Heart left ventricle (tissue), 16 donors: ENCODE data around the gene PIGT. TPM values are rescaled to one million over a fixed set of nuclear protein-coding genes. Genes with fewer than 3 reads are reported as not detected.
"Not testable (repeated sequence)": the region's sequence is repeated elsewhere in the genome, so short reads cannot be mapped to it uniquely, and the experiment has no call there.

Experiments used
- ATAC-seq, 4 donors: fragments of 200-7000 bp; cut with Tn5 transposase; one replicate each; pipeline ENCODE4 v1.9.1; 2020 to 2022; ENCODE audit warnings: moderate library complexity in 4 of 4, mild to moderate bottlenecking in 3 of 4, moderate number of reproducible peaks in 1 of 4
- DNase-seq, 5 donors: peaks; one replicate each; pipeline ENCODE4 v3.0.0-alpha.2; 2020
- H3K27ac ChIP-seq, 12 donors: fragments of 200-600 bp; sonication (generic) in 4 of 12; one replicate each; pipeline versions ENCODE4 v1.5.0 to v1.8.0; 2016 to 2022; ENCODE audit warnings: mild to moderate bottlenecking in 2 of 12
- H3K27me3 ChIP-seq, 9 donors: fragments of 200-600 bp; sonication (generic) in 2 of 9; one replicate each; pipeline versions ENCODE4 v1.5.1 to v1.8.0; 2016 to 2022; ENCODE audit warnings: mild to moderate bottlenecking in 3 of 9
- H3K36me3 ChIP-seq, 9 donors: fragments of 200-600 bp; sonication (generic) in 2 of 9; one replicate each; pipeline versions ENCODE4 v1.5.0 to v1.8.0; 2018 to 2022; ENCODE audit warnings: mild to moderate bottlenecking in 2 of 9
- H3K4me1 ChIP-seq, 12 donors: fragments of 200-600 bp; sonication (generic) in 4 of 12; one replicate each; pipeline versions ENCODE4 v1.5.0 to v1.8.0; 2016 to 2022; ENCODE audit warnings: mild to moderate bottlenecking in 3 of 12
- H3K4me3 ChIP-seq, 12 donors: fragments of 200-600 bp; sonication (generic) in 4 of 12; one replicate each; pipeline versions ENCODE4 v1.5.0 to v1.8.0; 2017 to 2022; ENCODE audit warnings: mild to moderate bottlenecking in 9 of 12, moderate library complexity in 4 of 12
- H3K9me3 ChIP-seq, 12 donors: fragments of 200-600 bp; sonication (generic) in 4 of 12; one replicate each; pipeline versions ENCODE4 v1.5.0 to v1.8.0; 2016 to 2022; ENCODE audit warnings: mild to moderate bottlenecking in 1 of 12
- CTCF ChIP-seq, 12 donors: fragments of 200-600 bp; sonication (generic) in 4 of 12; IDR thresholded peaks; one replicate each; pipeline versions ENCODE4 v1.5.0 to v1.8.0; 2018 to 2022; ENCODE audit warnings: antibody characterized with exemption in 12 of 12, mild to moderate bottlenecking in 5 of 12
- POLR2A ChIP-seq, 2 donors: fragments of 450-650 bp; IDR thresholded peaks; one replicate each; pipeline ENCODE4 v1.6.1; 2017; ENCODE audit warnings: antibody characterized with exemption in 2 of 2, mild to moderate bottlenecking in 2 of 2, moderate library complexity in 2 of 2
- WGBS, 4 donors: extraction: QIAGEN DNeasy Blood & Tissue Kit in 2 of 4; methylation state at CpG; one replicate each; pipeline versions ENCODE4 v1.1.5 to v1.1.7; 2013 to 2018; 5-methylcytosine and 5-hydroxymethylcytosine counted together
- intact Hi-C, 10 donors: fragments of 100-400 bp; cut with DNase I; formaldehyde crosslinking; loops; one replicate each; pipeline versions ENCODE4 v1.11.1 to v1.14.2; 2022
- polyA plus RNA-seq, 2 donors: library from polyadenylated mRNA; stranded (reverse); fragments of 200-250 nt; gene quantifications; one replicate each; pipeline ENCODE4 v1.2.3, GENCODE V29; 2013
- total RNA-seq, 9 donors: library from RNA; depleted of rRNA in 2 of 9; stranded (reverse); fragments of >200 nt in 2 of 9; fragmentation: NEBNext Ultra II Directional in 3 of 9; extraction: Animal tissue kit (Norgen Biotek cat#: 25700) in 3 of 9; gene quantifications; one replicate each; pipeline versions ENCODE4 v1.1.0 to v1.2.4, GENCODE V29; 2016 to 2023
- donor health status: ischemic (EF 13 %, LVEDD 7.1; RV severe dilation, severe dysfunction).
- donor health status: healthy with polysubstance abuse.
- donor health status: DM: no; HTN: yes; CAD: no.
- donor health status: DM: no; HTN: no; CAD: no.
- donor health status: ischemic (EF 25% LVEDD 6.9; RV normal size, moderate dysfunction).
- donor health status: ischemic (EF 25% LVEDD 5.7; RV mildly dilated, moderate dysfunction).
- donor health status: healthy.
- donor health status: DM: yes; HTN: yes; CAD: no.
- donor health status: ischemic (EF 35%, LVEDD 5.7; RV mildly dilated, moderate dysfunction).
- donor health status: nonischemic (EF 11% LVEDD 7.7; RV severe dilation, severe dysfunction).
- donor health status: DM: yes; HTN: yes; CAD: no.
- donor health status: PGD.
- donor health status: ischemic (EF 29% LVEDD 5.4; RV normal size, mild dysfunction).
- donor health status: nonischemic (EF 23%, LVEDD 6.1; RV moderate dilation, normal function).

The PIGT gene
- total and polyA plus RNA-seq, 11 donors, result 106 to 224 (median 165) TPM

GRCh38 chr20:45469336-45470261, 53.7 kb downstream of the PIGT start, which contains the start of gene WFDC2:
Gene WFDC2 (plus strand): TSS chr20:45469753. CDS start chr20:45469782, 29 bp downstream.
- H3K36me3 ChIP-seq, result no peaks in the 10 kb centered on the region
- TF ChIP-seq POLR2A (IDR thresholded peaks at IDR 0.05) (no peak), CTCF (IDR thresholded peaks at IDR 0.05) (no peak)
- H3K4me3 ChIP-seq, result peak within 1 kb of the TSS; percentile 41 to 64 (median 53)
- DNase-seq (no peak), ATAC-seq (peak in 3 of 4 donors; percentile 18 to 35 (median 30))
- intact Hi-C loops, result loop anchor here in 3 of 10 donors (10.0 kb wide), 2 partner anchors 285 to 305 kb away; no protein-coding TSS in a partner anchor
- H3K27ac ChIP-seq, result peak within 1 kb of the TSS in 2 of 12 donors; percentile 29 to 85
- WGBS, 4 donors, result 6 to 9% (median 8%) methylated on average over 22 to 54 of the region's 54 CpGs
- H3K27me3 ChIP-seq, result peaks cover 7 to 78% (median 33%) of the 10 kb centered on the region in 9 donors
- H3K4me1 ChIP-seq, result peaks cover 6 to 23% (median 16%) of the 10 kb centered on the region in 12 donors
- H3K9me3 ChIP-seq, result peaks cover 0 to 7% (median 0%) of the 10 kb centered on the region in 12 donors

GRCh38 chr20:45470262-45470931, 54.5 kb downstream of the PIGT start:
- no peaks in the 10 kb centered on the region for H3K36me3 ChIP-seq
- ATAC-seq, result peak in 3 of 4 donors; percentile 71 to 88 (median 77)
- TF ChIP-seq CTCF (IDR thresholded peaks at IDR 0.05) (no peak), POLR2A (IDR thresholded peaks at IDR 0.05) (no peak)
- H3K4me1 ChIP-seq, result peaks cover 6 to 23% (median 16%) of the 10 kb centered on the region in 12 donors
- intact Hi-C loops, result loop anchor here in 1 of 10 donors (10.0 kb wide), 1 partner anchor 284 kb away; no protein-coding TSS in a partner anchor
- peaks cover 7 to 77% (median 33%) of the 10 kb centered on the region in 9 donors for H3K27me3 ChIP-seq
- WGBS, 4 donors, result 0 to 1% (median 1%) methylated on average over 4 to 50 of the region's 50 CpGs
- DNase-seq, result peak in 4 of 5 donors; percentile 31 to 67 (median 40)
- peaks cover 0 to 7% (median 0%) of the 10 kb centered on the region in 12 donors for H3K9me3 ChIP-seq
- peak overlapping the region in 2 of 12 donors; percentile 29 to 85 for H3K27ac ChIP-seq
- H3K4me3 ChIP-seq, result peak overlapping the region; percentile 41 to 64 (median 53)

GRCh38 chr20:45470937-45471336, 55.0 kb downstream of the PIGT start:
- H3K4me3 ChIP-seq, result peak overlapping the region; percentile 41 to 64 (median 53)
- TF ChIP-seq CTCF (IDR thresholded peaks at IDR 0.05) (peak in 2 of 12 donors; percentile 11 to 20), POLR2A (IDR thresholded peaks at IDR 0.05) (no peak)
- H3K27me3 ChIP-seq, result peaks cover 7 to 79% (median 33%) of the 10 kb centered on the region in 9 donors
- intact Hi-C loops, result loop anchor here in 1 of 10 donors (10.0 kb wide), 1 partner anchor 284 kb away; no protein-coding TSS in a partner anchor
- peaks cover 0 to 7% (median 0%) of the 10 kb centered on the region in 12 donors for H3K9me3 ChIP-seq
- peak overlapping the region in 1 of 12 donors; percentile 85 for H3K27ac ChIP-seq
- DNase-seq (no peak), ATAC-seq (peak in 2 of 4 donors; percentile 9 to 22)
- peaks cover 6 to 23% (median 16%) of the 10 kb centered on the region in 12 donors for H3K4me1 ChIP-seq
- no peaks in the 10 kb centered on the region for H3K36me3 ChIP-seq
- 17 to 29% (median 24%) methylated on average over 10 of the region's 10 CpGs for WGBS, 4 donors

- not testable (repeated sequence) for H3K36me3 ChIP-seq, H3K4me3 ChIP-seq, ATAC-seq, H3K27ac ChIP-seq, H3K9me3 ChIP-seq, DNase-seq
- intact Hi-C loops, result loop anchor here in 1 of 10 donors (10.0 kb wide), 1 partner anchor 283 kb away; no protein-coding TSS in a partner anchor
- peaks cover 6 to 23% (median 16%) of the 10 kb centered on the region in 12 donors for H3K4me1 ChIP-seq
- 65 to 93% (median 83%) methylated on average over 3 of the region's 3 CpGs for WGBS, 4 donors
- peaks cover 7 to 74% (median 33%) of the 10 kb centered on the region in 9 donors for H3K27me3 ChIP-seq
Measured at GRCh38 chr20:45472286-45472685, 56.3 kb downstream of the PIGT start.
